ENCODE measurements around the gene CTSW.

Gene CTSW

GRCh38 chr11:65932558-65932919 lies 52.9 kb downstream of the CTSW start:
- DNase-seq = no peak

Data from NK-92 treated with Interleukin-12 subunit alpha and Interleukin-12 subunit beta, amount 100 ng/mL, for 24 hours (cell line).